Spleen (tissue), 11 donors: ENCODE data around the gene SUSD4. TPM values are rescaled to one million over a fixed set of nuclear protein-coding genes. Genes with fewer than 3 reads are reported as not detected.

Source experiments
- DNase-seq: peaks from one replicate; pipeline ENCODE4 v3.0.0-alpha.2; 2020
- H3K27ac ChIP-seq, 8 donors: fragments of 200-600 bp; sonication (generic) in 7 of 8; 1 replicate in 4 of 8; 2 replicates in 4 of 8; pipeline versions ENCODE4 v1.5.0 to v1.8.0; 2016 to 2021; ENCODE audit warnings: inconsistent platforms in 4 of 8, mild to moderate bottlenecking in 4 of 8, moderate library complexity in 1 of 8
- H3K27me3 ChIP-seq, 7 donors: fragments of 200-600 bp; sonication (generic) in 6 of 7; replicated peaks in 1 of 7; 1 replicate in 4 of 7; 2 replicates in 3 of 7; pipeline versions ENCODE4 v1.5.0 to v1.8.0; 2016 to 2021; ENCODE audit warnings: inconsistent platforms in 3 of 7, mild to moderate bottlenecking in 1 of 7
- H3K36me3 ChIP-seq, 6 donors: fragments of 200-600 bp; sonication (generic) in 5 of 6; 1 replicate in 4 of 6; 2 replicates in 2 of 6; pipeline versions ENCODE4 v1.5.0 to v1.8.0; 2016 to 2021; ENCODE audit warnings: inconsistent platforms in 2 of 6
- H3K4me1 ChIP-seq, 6 donors: fragments of 200-600 bp; sonication (generic) in 5 of 6; 1 replicate in 3 of 6; 2 replicates in 3 of 6; pipeline versions ENCODE4 v1.5.0 to v1.8.0; 2016 to 2021; ENCODE audit warnings: inconsistent platforms in 3 of 6
- H3K4me3 ChIP-seq, 8 donors: fragments of 200-600 bp; sonication (generic) in 7 of 8; 1 replicate in 4 of 8; 2 replicates in 4 of 8; pipeline versions ENCODE4 v1.5.0 to v1.8.0; 2016 to 2021; ENCODE audit warnings: inconsistent platforms in 4 of 8, mild to moderate bottlenecking in 4 of 8, moderate library complexity in 2 of 8
- H3K9me3 ChIP-seq, 8 donors: fragments of 200-600 bp; sonication (generic) in 7 of 8; 1 replicate in 4 of 8; 2 replicates in 4 of 8; pipeline versions ENCODE4 v1.5.0 to v1.8.0; 2016 to 2021; ENCODE audit warnings: inconsistent platforms in 4 of 8
- CTCF ChIP-seq, 11 experiments: fragments of 200-600 bp in 7 of 11; fragments of 450-650 bp in 4 of 11; sonication (generic) in 4 of 11; IDR thresholded peaks in 8 of 11; conservative IDR thresholded peaks in 3 of 11; 1 replicate in 7 of 11; 2 replicates in 4 of 11; pipeline versions ENCODE4 v1.4.0 to v1.8.0; 2016 to 2021; ENCODE audit warnings: antibody characterized with exemption in 11 of 11, inconsistent platforms in 4 of 11, mild to moderate bottlenecking in 1 of 11
- POLR2A ChIP-seq, 3 donors: fragments of 450-650 bp; IDR thresholded peaks; one replicate each; pipeline ENCODE4 v1.5.1; 2017; ENCODE audit warnings: antibody characterized with exemption in 3 of 3, mild to moderate bottlenecking in 1 of 3
- POLR2AphosphoS5 ChIP-seq, 3 donors: sonication (generic); formaldehyde crosslinking; IDR thresholded peaks; one replicate each; pipeline ENCODE4 v1.5.1; 2017; ENCODE audit warnings: antibody characterized with exemption in 3 of 3
- WGBS, 5 donors: extraction: QIAGEN DNeasy Blood & Tissue Kit in 3 of 5; methylation state at CpG; one replicate each; pipeline versions ENCODE4 v1.1.5 to v1.1.7; 2013 to 2018; 5-methylcytosine and 5-hydroxymethylcytosine counted together
- intact Hi-C: fragments of 100-400 bp; cut with DNase I; formaldehyde crosslinking; loops from one replicate; pipeline ENCODE4 v1.15.0; 2023; ENCODE audit warnings: low total_unique reads
- polyA plus RNA-seq, 3 donors: library from polyadenylated mRNA; stranded (reverse); fragments of 200-250 nt; gene quantifications; one replicate each; pipeline ENCODE4 v1.2.1, GENCODE V29; 2013
- total RNA-seq, 7 donors: library from RNA; depleted of rRNA in 3 of 7; stranded (reverse); fragments of >200 nt in 3 of 7; fragmentation: NEBNext Ultra II Directional in 4 of 7; extraction: Animal tissue kit (Norgen Biotek cat#: 25700) in 4 of 7; gene quantifications; one replicate each; pipeline versions ENCODE4 v1.1.0 to v1.2.1, GENCODE V29; 2016 to 2021
- donor health status: healthy with polysubstance abuse.
- donor health status: DM: no; HTN: no; CAD: no; lungs with moderate emphysema.
- donor health status: DM: no; HTN: no; CAD: no.
- donor health status: Bipolar disorder and iron deficiency.
- donor health status: healthy.
- donor health status: DM: no; HTN: no; CAD: no.
- donor health status: DM: yes; HTN: yes; CAD: no.

Gene SUSD4
- total and polyA plus RNA-seq, 10 donors = 0.35 to 2.1 (median 0.69) TPM

- no peak for DNase-seq
- Histone ChIP-seq H3K27me3 (peaks cover 0 to 9% (median 0%) of the 10 kb centered on the region in 7 donors), H3K9me3 (no peaks in the 10 kb centered on the region), H3K4me3 (no peak overlapping the region), H3K36me3 (no peaks in the 10 kb centered on the region), H3K4me1 (no peaks in the 10 kb centered on the region), H3K27ac (no peak overlapping the region)
- intact Hi-C loops = no loop called here
- WGBS, 5 donors = 62 to 75% (median 70%) methylated on average over 4 of the region's 4 CpGs
- TF ChIP-seq POLR2A (IDR thresholded peaks at IDR 0.05) (no peak), CTCF (IDR thresholded peaks at IDR 0.05 in 8 of 11, conservative IDR thresholded peaks at IDR 0.05 in 3 of 11) (no peak), POLR2AphosphoS5 (IDR thresholded peaks at IDR 0.05) (no peak)
These were observed 95.0 kb downstream of the SUSD4 start for GRCh38 chr1:223269006-223269405.

GRCh38 chr1:223266632-223267172, 97.3 kb downstream of the SUSD4 start:
- DNase-seq = no peak
- no peak overlapping the region for H3K27ac ChIP-seq
- no peaks in the 10 kb centered on the region for H3K9me3 ChIP-seq
- no peaks in the 10 kb centered on the region for H3K4me1 ChIP-seq
- 40 to 45% (median 42%) methylated on average over 3 of the region's 3 CpGs for WGBS, 5 donors
- TF ChIP-seq POLR2AphosphoS5 (IDR thresholded peaks at IDR 0.05) (no peak), POLR2A (IDR thresholded peaks at IDR 0.05) (no peak), CTCF (IDR thresholded peaks at IDR 0.05 in 8 of 11, conservative IDR thresholded peaks at IDR 0.05 in 3 of 11) (no peak)
- intact Hi-C loops = no loop called here
- H3K4me3 ChIP-seq = no peak overlapping the region
- peaks cover 0 to 9% (median 0%) of the 10 kb centered on the region in 7 donors for H3K27me3 ChIP-seq
- H3K36me3 ChIP-seq = no peaks in the 10 kb centered on the region

GRCh38 chr1:223264983-223265908, 98.7 kb downstream of the SUSD4 start:
- Histone ChIP-seq H3K4me3 (no peak overlapping the region), H3K36me3 (no peaks in the 10 kb centered on the region), H3K4me1 (no peaks in the 10 kb centered on the region), H3K9me3 (no peaks in the 10 kb centered on the region), H3K27me3 (peaks cover 0 to 9% (median 0%) of the 10 kb centered on the region in 7 donors), H3K27ac (no peak overlapping the region)
- intact Hi-C loops = no loop called here
- no peak for DNase-seq
- TF ChIP-seq POLR2A (IDR thresholded peaks at IDR 0.05) (no peak), CTCF (IDR thresholded peaks at IDR 0.05 in 8 of 11, conservative IDR thresholded peaks at IDR 0.05 in 3 of 11) (no peak), POLR2AphosphoS5 (IDR thresholded peaks at IDR 0.05) (no peak)
- 77 to 80% (median 79%) methylated on average over 9 to 10 of the region's 10 CpGs for WGBS, 5 donors

GRCh38 chr1:223264529-223264928, 99.4 kb downstream of the SUSD4 start:
- no peak for TF ChIP-seq CTCF (IDR thresholded peaks at IDR 0.05 in 8 of 11, conservative IDR thresholded peaks at IDR 0.05 in 3 of 11)
- no peak for TF ChIP-seq POLR2A (IDR thresholded peaks at IDR 0.05)
- TF ChIP-seq POLR2AphosphoS5 (IDR thresholded peaks at IDR 0.05) = no peak
- Histone ChIP-seq H3K27ac (no peak overlapping the region), H3K4me3 (no peak overlapping the region), H3K4me1 (no peaks in the 10 kb centered on the region), H3K36me3 (no peaks in the 10 kb centered on the region), H3K9me3 (no peaks in the 10 kb centered on the region), H3K27me3 (peaks cover 0 to 9% (median 0%) of the 10 kb centered on the region in 7 donors)
- DNase-seq = no peak
- intact Hi-C loops = no loop called here
- 58 to 72% (median 63%) methylated on average over 8 of the region's 8 CpGs for WGBS, 5 donors
